GM04503 (cell line): ENCODE data around the gene SNRPN.
"Not testable (repeated sequence)": the region's sequence is repeated elsewhere in the genome, so short reads cannot be mapped to it uniquely, and the experiment has no call there.

Source experiments
- DNase-seq: peaks from one replicate; pipeline ENCODE4 v3.0.0-alpha.2; 2012; ENCODE audit warnings: low read depth

The SNRPN gene

DNA sequence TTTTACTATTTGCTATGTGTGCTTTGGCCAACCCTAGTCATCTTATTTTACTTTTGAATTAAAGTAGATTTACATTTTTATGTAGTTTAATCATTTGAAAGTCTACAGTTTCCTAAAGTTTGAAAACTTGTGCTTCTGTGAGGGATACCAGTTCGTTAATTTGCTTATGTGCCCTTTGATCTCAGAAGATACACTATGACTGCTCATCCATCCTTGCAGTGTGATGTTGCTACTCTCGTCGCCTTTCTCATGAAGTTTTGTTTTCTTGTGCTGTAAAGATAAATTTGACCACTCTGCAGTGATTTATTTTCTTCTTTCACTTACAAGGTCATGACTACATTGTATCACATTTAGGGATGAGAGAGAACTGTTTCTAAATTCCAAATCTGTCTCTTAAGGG, 16.3 kb downstream of the SNRPN start:
- no peak for DNase-seq

DNA sequence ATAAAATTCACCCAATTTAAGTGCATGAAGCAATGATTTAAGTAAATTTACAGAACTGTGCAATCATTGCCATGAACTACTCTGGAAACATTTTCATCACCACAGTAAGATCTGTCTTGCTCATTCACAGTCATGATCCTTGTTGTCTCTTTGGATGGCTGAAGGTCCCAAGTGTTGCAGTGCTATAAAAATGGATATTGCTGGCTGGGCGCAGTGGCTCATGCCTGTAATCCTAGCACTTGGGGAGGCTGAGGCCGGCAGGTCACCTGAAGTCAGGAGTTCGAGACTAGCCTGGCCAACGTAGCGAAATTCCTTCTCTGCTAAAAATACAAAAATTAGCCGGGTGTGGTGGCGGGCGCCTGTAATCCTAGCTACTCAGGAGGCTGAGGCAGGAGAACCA, 17.0 kb downstream of the SNRPN start:
- DNase-seq = no peak

DNA sequence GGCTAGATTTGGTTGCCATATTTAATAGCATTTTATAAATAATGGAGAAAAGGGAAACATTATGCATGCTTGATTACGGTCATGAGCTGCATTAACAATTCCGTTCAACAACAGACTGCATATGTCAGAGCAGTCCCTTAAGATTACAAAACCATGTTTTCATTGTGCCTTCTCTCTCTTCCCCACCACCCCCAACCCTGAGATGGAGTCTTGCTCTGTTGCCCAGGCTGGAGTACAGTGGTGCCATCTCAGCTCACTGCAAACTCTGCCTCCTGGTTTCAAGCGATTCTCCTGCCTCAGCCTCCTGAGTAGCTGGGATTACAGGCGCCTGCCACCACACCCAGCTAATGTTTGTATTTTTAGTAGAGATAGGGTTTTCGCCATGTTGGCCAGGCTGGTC, 17.9 kb downstream of the SNRPN start:
- DNase-seq = not testable (repeated sequence)

DNA sequence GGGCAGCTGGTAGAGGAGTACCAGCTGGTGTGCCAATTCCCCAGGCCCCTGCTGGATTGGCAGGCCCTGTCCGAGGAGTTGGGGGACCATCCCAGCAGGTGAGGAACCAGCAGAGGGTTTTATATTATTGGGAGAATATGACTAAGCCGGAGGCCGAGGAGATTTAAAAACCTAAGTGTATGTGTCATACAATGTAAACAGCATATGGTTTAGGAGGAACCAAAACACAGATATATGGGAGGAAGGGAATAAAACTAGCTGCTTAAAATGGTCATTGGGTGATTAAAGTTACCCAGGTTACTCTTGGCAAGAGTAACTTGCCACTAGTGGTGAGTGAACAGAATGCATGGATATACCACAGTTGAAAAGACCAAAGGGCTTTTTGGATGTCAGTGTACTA, 22.1 kb downstream of the SNRPN start:
- DNase-seq = no peak

DNA sequence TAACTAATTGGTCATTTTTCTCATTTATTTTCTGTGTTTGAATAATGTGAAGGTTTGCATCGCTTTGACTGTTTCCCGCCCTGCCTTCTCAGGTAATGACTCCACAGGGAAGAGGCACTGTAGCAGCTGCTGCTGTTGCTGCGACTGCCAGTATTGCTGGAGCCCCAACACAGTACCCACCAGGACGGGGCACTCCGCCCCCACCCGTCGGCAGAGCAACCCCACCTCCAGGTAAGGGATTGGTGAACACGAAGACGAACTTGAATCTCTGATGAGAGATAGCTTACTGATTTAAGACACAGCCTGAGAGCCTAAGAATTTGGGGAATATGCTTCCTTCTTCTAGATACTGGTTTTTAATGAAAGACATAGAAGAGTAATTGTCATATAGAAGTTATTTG, 22.9 kb downstream of the SNRPN start:
- DNase-seq = no peak

DNA sequence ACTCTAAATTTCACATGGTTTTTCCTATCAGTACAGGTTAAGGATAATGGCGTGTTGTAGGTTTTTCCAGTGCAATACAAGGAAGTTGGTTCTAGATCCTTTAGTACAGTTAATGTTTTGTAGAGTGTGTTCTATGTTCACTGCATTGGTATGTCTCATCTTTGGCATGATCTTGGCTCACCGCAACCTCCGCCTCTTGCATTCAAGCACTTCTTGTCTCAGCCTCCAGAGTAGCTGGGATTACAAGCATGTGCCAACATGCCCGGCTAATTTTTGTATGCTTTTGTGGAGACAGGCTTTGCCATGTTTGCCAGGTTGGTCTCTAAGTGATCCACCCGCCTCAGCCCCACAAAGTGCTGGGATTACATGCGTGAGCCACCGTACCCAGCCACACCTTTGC, 30.4 kb downstream of the SNRPN start:
- no peak for DNase-seq

DNA sequence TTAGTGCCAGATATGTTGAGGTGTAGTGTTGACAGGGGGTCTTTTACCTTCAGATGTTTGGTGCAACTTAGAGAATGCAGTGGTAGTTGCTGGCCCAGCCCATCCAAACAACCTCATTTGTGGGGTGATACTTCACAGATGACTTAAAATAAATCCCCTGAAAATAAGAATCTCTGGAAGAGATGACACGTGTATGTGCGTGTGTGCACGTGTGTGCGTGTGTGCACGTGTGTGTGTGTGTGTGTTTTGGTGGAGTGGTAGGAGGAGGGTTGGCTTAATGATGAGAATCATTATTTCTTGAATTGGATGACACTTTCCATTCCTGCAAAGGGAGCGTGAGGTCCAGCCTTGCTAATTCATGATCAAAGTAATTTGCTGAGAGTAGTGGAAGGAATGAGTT, 31.9 kb downstream of the SNRPN start:
- no peak for DNase-seq

DNA sequence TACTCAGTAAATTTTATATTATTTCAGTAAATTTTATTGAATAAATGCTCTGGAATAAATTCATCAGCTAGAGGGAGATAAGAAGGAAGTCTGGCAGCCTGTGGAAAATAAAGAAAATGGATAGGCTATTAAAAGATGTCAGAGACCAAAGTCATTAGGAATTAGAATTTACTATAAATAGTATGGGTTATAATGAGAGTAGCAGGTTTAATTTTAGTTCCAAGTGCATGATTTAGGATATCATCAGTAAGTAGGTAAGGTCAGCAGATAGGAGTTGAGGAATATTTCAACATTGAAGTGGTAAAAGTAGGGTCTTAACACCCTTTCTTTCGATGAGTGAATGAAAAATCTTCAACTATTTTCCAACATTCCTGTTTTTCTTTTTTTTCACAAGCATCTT, 64.6 kb downstream of the SNRPN start:
- DNase-seq = no peak

DNA sequence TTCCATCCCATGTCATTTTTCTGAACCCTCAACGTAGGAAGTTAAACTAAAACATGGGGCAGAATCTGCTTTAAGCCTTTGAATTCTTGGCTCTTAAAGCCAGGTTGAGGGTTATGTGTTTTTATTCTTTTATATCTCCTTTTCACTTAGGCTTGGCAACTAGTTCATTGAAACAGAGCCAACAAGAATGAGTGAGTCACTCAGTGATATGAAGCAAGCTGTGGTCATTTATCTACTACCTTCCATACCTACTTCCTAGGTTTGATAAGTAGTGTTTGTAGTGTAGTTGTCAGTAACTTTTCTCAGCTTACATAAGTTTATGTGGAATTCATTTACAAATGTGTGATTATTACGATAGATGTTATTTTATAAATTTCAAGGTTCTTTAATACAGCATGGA, 67.4 kb downstream of the SNRPN start:
- no peak for DNase-seq
